ENCODE measurements around the gene RPA4. TPM values are rescaled to one million over a fixed set of nuclear protein-coding genes. Genes with fewer than 3 reads are reported as not detected.
"Not testable (repeated sequence)": the region's sequence is repeated elsewhere in the genome, so short reads cannot be mapped to it uniquely, and the experiment has no call there.

The RPA4 gene, protein sequence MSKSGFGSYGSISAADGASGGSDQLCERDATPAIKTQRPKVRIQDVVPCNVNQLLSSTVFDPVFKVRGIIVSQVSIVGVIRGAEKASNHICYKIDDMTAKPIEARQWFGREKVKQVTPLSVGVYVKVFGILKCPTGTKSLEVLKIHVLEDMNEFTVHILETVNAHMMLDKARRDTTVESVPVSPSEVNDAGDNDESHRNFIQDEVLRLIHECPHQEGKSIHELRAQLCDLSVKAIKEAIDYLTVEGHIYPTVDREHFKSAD
- polyA plus RNA-seq: 0.10 TPM
- long read RNA-seq, donor 1: 0 reads
- long read RNA-seq, donor 2, partial matches to known transcripts: 0 of 2 reads
- long read RNA-seq, donor 2, other reads (novel, unspliced or antisense): 0 of 2 reads
- long read RNA-seq, donor 3: 0 reads
- long read RNA-seq, donor 4: 0 reads
- long read RNA-seq, donor 5: 0 reads
- long read RNA-seq, donor 6: 0 reads
- long read RNA-seq, donor 7, partial matches to known transcripts: 0 of 1 reads
- long read RNA-seq, donor 7, other reads (novel, unspliced or antisense): 0 of 1 reads
- long read RNA-seq, donor 8: 0 reads
- long read RNA-seq, donor 9: 0 reads
- long read RNA-seq, donor 10: 0 reads
- long read RNA-seq, donor 11: 0 reads

DNA sequence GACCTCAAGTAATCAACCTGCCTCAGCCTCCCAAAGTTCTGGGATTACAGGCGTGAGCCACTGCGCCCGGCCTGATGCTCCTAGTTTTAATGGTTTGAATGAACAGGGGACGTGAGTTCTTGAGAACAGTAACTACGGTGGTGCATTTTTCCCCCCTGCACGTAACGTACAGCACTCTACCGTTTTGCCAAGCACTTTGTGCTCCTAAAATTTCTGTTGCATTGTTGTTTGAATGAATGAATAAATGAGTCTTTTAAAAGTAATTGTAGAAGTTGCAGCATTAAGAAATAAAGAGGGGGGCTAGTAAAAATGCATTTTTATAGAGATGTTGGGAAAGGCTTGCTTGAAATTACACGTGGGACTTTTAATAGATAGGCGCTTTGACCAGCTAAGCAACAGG, at the start of gene RPA4:
RPA4 (plus strand) TSS at position 301 of the 400 bp plus-strand sequence. CDS start 403 bp downstream, outside the sequence.
- no peaks in the 10 kb centered on the region for H3K9me3 ChIP-seq (ENCODE audit: control insufficient read depth, low read depth, low read length)
- peaks cover 8% of the 10 kb centered on the region for H3K36me3 ChIP-seq (ENCODE audit: control insufficient read depth, insufficient read depth, low read length)
- H3K27ac ChIP-seq (ENCODE audit: low read length): no peak within 1 kb of the TSS
- no peak for DNase-seq
- no peak within 1 kb of the TSS for H3K4me3 ChIP-seq (ENCODE audit: low read length)
- no peaks in the 10 kb centered on the region for H3K4me1 ChIP-seq (ENCODE audit: control insufficient read depth, insufficient read depth, low read length)
- no peaks in the 10 kb centered on the region for H3K27me3 ChIP-seq (ENCODE audit: control insufficient read depth, insufficient read depth, low read length)
- no CpG with 5 or more reads among the region's 10 CpGs for WGBS (ENCODE audit: insufficient coverage, low lambda C conversion rate)

DNA sequence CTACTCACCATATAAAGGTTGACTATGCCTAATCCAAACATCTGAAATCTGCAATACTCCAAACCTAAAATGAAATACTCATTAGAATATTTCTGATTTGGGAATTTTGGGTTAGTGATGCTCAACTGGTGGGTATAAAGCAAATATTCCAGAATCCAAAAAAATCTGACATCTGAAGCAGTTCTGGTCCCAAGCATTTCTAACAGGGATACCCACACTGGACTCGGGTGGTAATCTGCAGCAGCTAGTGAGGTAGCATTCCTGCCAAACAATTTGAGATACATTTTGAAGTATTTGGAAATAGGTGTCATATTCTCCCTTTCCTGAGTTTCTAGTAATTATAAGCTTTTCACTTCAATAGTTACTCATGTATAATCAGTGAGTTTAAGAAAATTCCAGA, 49.6 kb upstream of the RPA4 start:
- Histone ChIP-seq H3K27me3 (ENCODE audit: control insufficient read depth, insufficient read depth, low read length) (no peaks in the 10 kb centered on the region), H3K4me3 (ENCODE audit: low read length) (no peak overlapping the region), H3K27ac (ENCODE audit: low read length) (no peak overlapping the region), H3K4me1 (ENCODE audit: control insufficient read depth, insufficient read depth, low read length) (no peaks in the 10 kb centered on the region), H3K9me3 (ENCODE audit: control insufficient read depth, low read depth, low read length) (peaks cover 2% of the 10 kb centered on the region), H3K36me3 (ENCODE audit: control insufficient read depth, insufficient read depth, low read length) (no peaks in the 10 kb centered on the region)
- no CpG with 5 or more reads among the region's 1 CpG for WGBS (ENCODE audit: insufficient coverage, low lambda C conversion rate)
- DNase-seq: no peak

DNA sequence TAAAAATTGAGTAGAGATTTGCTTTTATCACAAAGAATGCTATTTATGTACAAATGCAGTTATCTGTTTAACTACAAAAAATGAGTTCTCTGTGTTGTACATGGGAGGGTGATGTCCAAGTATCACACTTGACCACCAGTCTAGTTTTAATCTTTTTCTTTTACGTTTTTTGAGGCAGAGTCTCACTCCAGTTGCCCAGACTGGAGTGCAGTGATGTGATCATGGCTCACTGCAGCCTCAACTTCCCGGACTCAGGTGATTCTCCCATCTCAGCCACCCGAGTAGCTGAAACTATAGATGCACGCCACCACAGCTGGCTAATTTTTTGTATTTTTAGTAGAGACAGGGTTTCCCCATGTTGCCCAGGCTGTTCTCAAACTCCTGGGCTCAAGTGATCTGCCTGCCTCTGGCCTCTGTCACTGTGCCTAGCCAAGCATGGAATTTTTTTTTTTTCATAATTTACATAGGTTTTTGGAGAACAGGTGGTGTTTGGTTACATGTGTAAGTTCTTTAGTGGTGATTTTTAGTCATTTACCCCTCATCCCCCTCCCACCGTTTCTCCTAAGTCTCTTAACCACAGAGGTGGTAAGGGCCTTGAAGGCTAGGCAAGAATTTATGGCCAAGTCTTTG, 47.9 kb upstream of the RPA4 start:
- H3K36me3 ChIP-seq (ENCODE audit: control insufficient read depth, insufficient read depth, low read length): no peaks in the 10 kb centered on the region
- no peaks in the 10 kb centered on the region for H3K27me3 ChIP-seq (ENCODE audit: control insufficient read depth, insufficient read depth, low read length)
- DNase-seq: no peak
- peaks cover 2% of the 10 kb centered on the region for H3K9me3 ChIP-seq (ENCODE audit: control insufficient read depth, low read depth, low read length)
- no peaks in the 10 kb centered on the region for H3K4me1 ChIP-seq (ENCODE audit: control insufficient read depth, insufficient read depth, low read length)
- no CpG with 5 or more reads among the region's 5 CpGs for WGBS (ENCODE audit: insufficient coverage, low lambda C conversion rate)
- no peak overlapping the region for H3K4me3 ChIP-seq (ENCODE audit: low read length)
- H3K27ac ChIP-seq (ENCODE audit: low read length): no peak overlapping the region

DNA sequence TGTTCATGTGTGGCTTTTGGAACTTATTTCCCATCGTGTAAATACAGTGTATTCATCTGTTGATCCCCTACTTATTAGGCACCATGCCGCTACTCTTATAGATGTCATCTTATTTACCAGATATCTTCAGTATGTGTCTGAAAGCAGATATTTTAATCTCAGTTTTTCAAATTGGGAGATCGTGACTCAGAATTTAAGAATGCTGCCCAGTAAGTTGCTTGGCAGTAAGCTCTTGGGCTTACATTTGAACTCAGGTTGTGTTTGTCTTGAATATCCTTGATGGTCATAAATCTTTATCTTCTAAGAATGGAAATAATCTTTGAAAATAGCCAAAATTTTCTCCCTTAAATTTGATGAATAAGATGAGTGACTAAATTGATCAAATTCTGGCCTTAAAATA, 45.9 kb upstream of the RPA4 start:
- no peak overlapping the region for H3K4me3 ChIP-seq (ENCODE audit: low read length)
- H3K9me3 ChIP-seq (ENCODE audit: control insufficient read depth, low read depth, low read length): peaks cover 2% of the 10 kb centered on the region
- H3K27me3 ChIP-seq (ENCODE audit: control insufficient read depth, insufficient read depth, low read length): no peaks in the 10 kb centered on the region
- WGBS (ENCODE audit: insufficient coverage, low lambda C conversion rate): no CpG with 5 or more reads among the region's 3 CpGs
- H3K36me3 ChIP-seq (ENCODE audit: control insufficient read depth, insufficient read depth, low read length): no peaks in the 10 kb centered on the region
- no peaks in the 10 kb centered on the region for H3K4me1 ChIP-seq (ENCODE audit: control insufficient read depth, insufficient read depth, low read length)
- H3K27ac ChIP-seq (ENCODE audit: low read length): no peak overlapping the region
- no peak for DNase-seq

DNA sequence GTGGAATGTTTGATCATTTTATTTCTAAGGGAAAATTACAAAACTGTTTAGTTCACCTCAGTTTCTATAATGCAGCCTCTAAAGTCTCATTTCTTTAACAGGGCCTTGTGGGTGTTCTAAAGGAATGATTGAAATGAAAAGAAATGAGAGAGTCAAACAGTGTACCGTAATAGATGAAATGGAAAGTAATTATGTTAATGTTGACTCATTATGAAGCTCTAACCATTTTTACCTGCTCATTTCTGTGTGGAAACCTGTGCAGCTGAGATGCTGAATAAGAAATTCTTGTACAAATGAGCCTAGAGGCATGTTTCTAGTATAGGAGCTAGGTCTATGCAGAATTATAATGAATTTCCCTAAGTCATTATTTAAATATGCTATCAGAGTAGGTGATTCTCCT, 45.2 kb upstream of the RPA4 start:
- no peaks in the 10 kb centered on the region for H3K36me3 ChIP-seq (ENCODE audit: control insufficient read depth, insufficient read depth, low read length)
- peaks cover 2% of the 10 kb centered on the region for H3K9me3 ChIP-seq (ENCODE audit: control insufficient read depth, low read depth, low read length)
- no peaks in the 10 kb centered on the region for H3K4me1 ChIP-seq (ENCODE audit: control insufficient read depth, insufficient read depth, low read length)
- no peaks in the 10 kb centered on the region for H3K27me3 ChIP-seq (ENCODE audit: control insufficient read depth, insufficient read depth, low read length)
- no peak overlapping the region for H3K27ac ChIP-seq (ENCODE audit: low read length)
- H3K4me3 ChIP-seq (ENCODE audit: low read length): no peak overlapping the region
- no peak for DNase-seq
- no CpG with 5 or more reads among the region's 1 CpG for WGBS (ENCODE audit: insufficient coverage, low lambda C conversion rate)

DNA sequence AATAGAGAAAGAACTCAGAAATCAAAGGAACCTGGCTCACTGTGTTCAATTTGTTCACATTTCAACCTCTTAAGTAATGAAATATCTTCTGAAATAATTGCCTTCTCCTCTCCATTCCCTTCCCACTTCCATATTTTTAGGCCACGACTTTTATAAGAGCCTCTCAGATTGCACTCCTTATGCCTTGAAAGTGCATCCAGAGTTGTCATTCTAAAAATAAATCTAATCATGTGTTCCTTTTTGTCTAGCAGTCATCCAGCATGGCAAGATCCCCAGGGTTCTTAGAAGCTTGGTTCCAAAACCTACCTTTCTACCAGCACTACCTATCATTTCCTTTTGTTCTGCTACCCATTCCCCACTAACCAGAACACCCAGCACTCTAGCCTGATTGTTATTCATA, 42.4 kb upstream of the RPA4 start:
- no peak overlapping the region for H3K4me3 ChIP-seq (ENCODE audit: low read length)
- WGBS (ENCODE audit: insufficient coverage, low lambda C conversion rate): no CpG with 5 or more reads among the region's 1 CpG
- no peak overlapping the region for H3K27ac ChIP-seq (ENCODE audit: low read length)
- no peaks in the 10 kb centered on the region for H3K36me3 ChIP-seq (ENCODE audit: control insufficient read depth, insufficient read depth, low read length)
- no peak for DNase-seq
- H3K4me1 ChIP-seq (ENCODE audit: control insufficient read depth, insufficient read depth, low read length): no peaks in the 10 kb centered on the region
- peaks cover 2% of the 10 kb centered on the region for H3K9me3 ChIP-seq (ENCODE audit: control insufficient read depth, low read depth, low read length)
- no peaks in the 10 kb centered on the region for H3K27me3 ChIP-seq (ENCODE audit: control insufficient read depth, insufficient read depth, low read length)

DNA sequence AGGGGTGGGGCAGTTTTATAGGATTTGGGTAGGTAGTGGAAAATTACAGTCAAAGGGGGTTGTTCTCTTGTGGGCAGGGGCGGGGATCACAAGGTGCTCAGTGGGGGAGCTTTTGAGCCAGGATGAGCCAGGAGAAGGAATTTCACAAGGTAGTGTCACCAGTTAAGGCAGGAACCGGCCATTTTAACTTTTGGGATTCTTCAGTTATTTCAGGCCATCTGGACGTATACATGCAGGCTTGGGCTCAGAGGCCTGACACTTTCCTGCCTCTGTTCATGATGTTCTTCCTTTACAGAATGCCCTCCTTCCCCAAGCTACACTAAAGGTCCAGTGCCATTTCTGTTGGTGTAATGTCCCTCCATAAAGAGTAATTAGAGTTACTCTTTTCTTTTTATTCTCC, 41.8 kb upstream of the RPA4 start:
- H3K27me3 ChIP-seq (ENCODE audit: control insufficient read depth, insufficient read depth, low read length); H3K4me1 ChIP-seq (ENCODE audit: control insufficient read depth, insufficient read depth, low read length); H3K27ac ChIP-seq (ENCODE audit: low read length); DNase-seq; H3K9me3 ChIP-seq (ENCODE audit: control insufficient read depth, low read depth, low read length); H3K36me3 ChIP-seq (ENCODE audit: control insufficient read depth, insufficient read depth, low read length); H3K4me3 ChIP-seq (ENCODE audit: low read length): not testable (repeated sequence)
- no CpG with 5 or more reads among the region's 3 CpGs for WGBS (ENCODE audit: insufficient coverage, low lambda C conversion rate)

DNA sequence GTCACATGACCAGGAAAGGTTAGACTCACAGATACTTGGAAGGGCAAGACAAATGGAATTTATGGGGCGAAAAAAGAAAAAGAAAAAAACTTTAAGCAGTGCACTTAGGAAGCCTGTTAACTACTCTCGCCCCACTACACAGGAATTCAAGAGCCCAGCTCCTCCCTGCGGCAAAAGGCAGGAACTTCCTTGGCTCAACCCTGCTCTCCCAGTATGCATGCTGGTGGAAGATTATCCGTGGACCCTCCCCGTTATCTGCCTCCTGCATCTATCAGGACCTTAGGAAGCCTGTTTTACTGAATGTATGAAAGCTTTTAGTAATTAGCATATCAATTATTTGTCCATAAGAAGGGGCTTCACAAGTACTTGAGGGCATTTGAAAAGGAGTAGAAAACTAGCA, 40.1 kb upstream of the RPA4 start:
- H3K4me3 ChIP-seq (ENCODE audit: low read length): no peak overlapping the region
- no peak for DNase-seq
- WGBS (ENCODE audit: insufficient coverage, low lambda C conversion rate): no CpG with 5 or more reads among the region's 5 CpGs
- no peaks in the 10 kb centered on the region for H3K9me3 ChIP-seq (ENCODE audit: control insufficient read depth, low read depth, low read length)
- H3K27me3 ChIP-seq (ENCODE audit: control insufficient read depth, insufficient read depth, low read length): no peaks in the 10 kb centered on the region
- H3K36me3 ChIP-seq (ENCODE audit: control insufficient read depth, insufficient read depth, low read length): no peaks in the 10 kb centered on the region
- no peak overlapping the region for H3K27ac ChIP-seq (ENCODE audit: low read length)
- no peaks in the 10 kb centered on the region for H3K4me1 ChIP-seq (ENCODE audit: control insufficient read depth, insufficient read depth, low read length)

DNA sequence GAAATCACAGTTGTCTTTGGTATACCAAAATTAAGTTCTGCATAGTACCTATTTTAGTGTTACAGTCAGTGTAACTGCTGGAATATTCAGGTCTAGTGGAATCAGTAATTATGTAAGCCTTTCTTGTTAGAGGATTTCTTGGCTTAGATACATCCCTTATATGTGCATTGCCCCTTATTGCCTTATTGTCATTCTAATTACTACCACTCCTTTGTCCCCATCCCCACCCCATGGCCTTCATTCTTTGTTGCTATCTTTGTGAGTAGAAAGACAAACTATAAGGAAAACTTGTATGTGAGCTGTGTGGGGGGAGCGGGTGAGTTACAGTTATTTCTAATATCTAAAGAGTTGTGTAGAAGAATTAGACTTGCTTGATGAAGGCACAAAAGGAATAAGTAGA, 36.9 kb upstream of the RPA4 start:
- no peaks in the 10 kb centered on the region for H3K9me3 ChIP-seq (ENCODE audit: control insufficient read depth, low read depth, low read length)
- no peaks in the 10 kb centered on the region for H3K4me1 ChIP-seq (ENCODE audit: control insufficient read depth, insufficient read depth, low read length)
- no peak overlapping the region for H3K4me3 ChIP-seq (ENCODE audit: low read length)
- DNase-seq: no peak
- no CpG with 5 or more reads among the region's 1 CpG for WGBS (ENCODE audit: insufficient coverage, low lambda C conversion rate)
- no peak overlapping the region for H3K27ac ChIP-seq (ENCODE audit: low read length)
- no peaks in the 10 kb centered on the region for H3K27me3 ChIP-seq (ENCODE audit: control insufficient read depth, insufficient read depth, low read length)
- H3K36me3 ChIP-seq (ENCODE audit: control insufficient read depth, insufficient read depth, low read length): no peaks in the 10 kb centered on the region

DNA sequence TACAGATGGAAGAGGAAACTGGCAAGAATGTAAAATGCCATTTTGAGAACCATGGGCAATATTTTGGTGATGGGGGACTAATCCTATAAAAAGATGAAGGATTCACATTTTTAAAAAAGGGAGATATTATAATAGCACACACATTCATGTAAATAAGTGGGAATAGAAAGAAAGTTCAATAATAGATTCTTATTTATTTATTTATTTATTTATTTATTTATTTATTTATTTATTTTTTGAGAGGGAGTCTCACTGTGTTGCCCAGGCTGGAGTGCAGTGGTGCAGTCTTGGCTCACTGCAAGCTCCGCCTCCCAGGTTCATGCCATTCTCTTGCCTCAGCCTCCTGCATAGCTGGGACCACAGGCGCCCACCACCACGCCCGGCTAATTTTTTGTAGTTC, 24.3 kb upstream of the RPA4 start:
- not testable (repeated sequence) for H3K36me3 ChIP-seq (ENCODE audit: control insufficient read depth, insufficient read depth, low read length); H3K9me3 ChIP-seq (ENCODE audit: control insufficient read depth, low read depth, low read length); H3K27ac ChIP-seq (ENCODE audit: low read length); H3K4me3 ChIP-seq (ENCODE audit: low read length); H3K27me3 ChIP-seq (ENCODE audit: control insufficient read depth, insufficient read depth, low read length); DNase-seq; H3K4me1 ChIP-seq (ENCODE audit: control insufficient read depth, insufficient read depth, low read length)
- WGBS (ENCODE audit: insufficient coverage, low lambda C conversion rate): no CpG with 5 or more reads among the region's 4 CpGs
